H1 (cell line): Measurements from ENCODE around the gene BABAM1. TPM values are rescaled to one million over a fixed set of nuclear protein-coding genes. Genes with fewer than 3 reads are reported as not detected.

Experiments used
- CTCF ChIA-PET: fragments of 300-600 bp; sonication (Branson Sonifier 250); formaldehyde crosslinking; loops from one replicate; lab custom pipeline; 2021; ENCODE audit not compliant: partially characterized antibody; lab: Charles Lee
- POLR2A ChIA-PET: fragments of 300-600 bp; sonication (Branson Sonifier 250); formaldehyde crosslinking; loops from one replicate; lab custom pipeline; 2021; ENCODE audit warnings: inconsistent platforms; ENCODE audit not compliant: partially characterized antibody; lab: Charles Lee
- DNase-seq, 2 experiments: peaks; one replicate each; pipeline versions ENCODE4 v3.0.0 to v3.0.0-alpha.2; 2010 to 2022; ENCODE audit warnings: low spot score in 2 of 2, low read depth in 1 of 2, mixed read lengths in 1 of 2
- FAIRE-seq: peaks from 2 replicates; lab custom pipeline; 2011; peaks lifted over from hg19 to GRCh38; lab: Jason Lieb, UNC
- H2AFZ ChIP-seq: 2 replicates; pipeline ENCODE4 v1.8.1; 2012; ENCODE audit warnings: low read length, inconsistent platforms
- H2AK5ac ChIP-seq: 2 replicates; pipeline ENCODE4 v1.6.1; 2013; ENCODE audit warnings: low read depth, low read length
- H2BK120ac ChIP-seq: replicated peaks from 2 replicates; pipeline ENCODE3; 2013; ENCODE audit warnings: low read depth, low read length, inconsistent platforms
- H2BK12ac ChIP-seq: 2 replicates; pipeline ENCODE4 v1.6.1; 2013; ENCODE audit warnings: low read depth, low read length
- H2BK15ac ChIP-seq: 2 replicates; pipeline ENCODE4 v1.6.1; 2013; ENCODE audit warnings: low read length
- H2BK20ac ChIP-seq: 2 replicates; pipeline ENCODE4 v1.6.1; 2013; ENCODE audit warnings: low read length
- H2BK5ac ChIP-seq: 2 replicates; pipeline ENCODE4 v1.6.1; 2013; ENCODE audit warnings: low read depth, low read length
- H3K14ac ChIP-seq: 2 replicates; pipeline ENCODE4 v1.6.1; 2013; ENCODE audit warnings: inconsistent platforms; ENCODE audit not compliant: insufficient read length
- H3K18ac ChIP-seq: 2 replicates; pipeline ENCODE4 v1.6.1; 2013; ENCODE audit warnings: low read length; ENCODE audit errors: extremely low read depth
- H3K23ac ChIP-seq: 2 replicates; pipeline ENCODE4 v1.6.1; 2013; ENCODE audit warnings: inconsistent platforms; ENCODE audit not compliant: insufficient read length
- H3K23me2 ChIP-seq: 2 replicates; pipeline ENCODE4 v1.6.1; 2013; ENCODE audit warnings: low read depth, low read length
- H3K27ac ChIP-seq: 2 replicates; pipeline ENCODE4 v1.6.1; 2011; ENCODE audit warnings: low read depth, low read length, inconsistent platforms
- H3K27me3 ChIP-seq, 4 experiments: replicated peaks in 1 of 4; 1 replicate in 1 of 4; 2 replicates in 3 of 4; pipeline versions ENCODE4 v1.6.1 to v1.8.1; 2011 to 2013; ENCODE audit warnings: low read length in 3 of 4, mild to moderate bottlenecking in 3 of 4, inconsistent platforms in 2 of 4, mixed read lengths in 2 of 4, moderate library complexity in 1 of 4; ENCODE audit not compliant: control insufficient read depth in 3 of 4, insufficient read depth in 3 of 4; ENCODE audit errors: extremely low read depth in 1 of 4
- H3K36me3 ChIP-seq, 4 experiments: 2 replicates each; pipeline versions ENCODE4 v1.6.1 to v1.8.1; 2011 to 2013; ENCODE audit warnings: mild to moderate bottlenecking in 4 of 4, low read length in 3 of 4, moderate library complexity in 2 of 4, control low read depth in 1 of 4, inconsistent platforms in 1 of 4; ENCODE audit not compliant: insufficient read depth in 4 of 4, control insufficient read depth in 2 of 4
- H3K4ac ChIP-seq: replicated peaks from 2 replicates; pipeline ENCODE3; 2013; ENCODE audit warnings: low read length, low read depth, mixed read lengths, inconsistent platforms; ENCODE audit not compliant: insufficient read length
- H3K4me1 ChIP-seq, 4 experiments: replicated peaks in 1 of 4; 1 replicate in 1 of 4; 2 replicates in 3 of 4; pipeline versions ENCODE4 v1.6.1 to v1.8.1; 2011 to 2013; ENCODE audit warnings: low read length in 3 of 4, inconsistent platforms in 2 of 4, mixed read lengths in 1 of 4; ENCODE audit not compliant: insufficient read depth in 4 of 4, control insufficient read depth in 3 of 4
- H3K4me2 ChIP-seq, 2 experiments: 2 replicates each; pipeline versions ENCODE4 v1.6.1 to v1.8.1; 2011 to 2013; ENCODE audit warnings: low read depth in 2 of 2, low read length in 2 of 2, control low read depth in 1 of 2, inconsistent platforms in 1 of 2, mild to moderate bottlenecking in 1 of 2; ENCODE audit not compliant: insufficient read depth in 1 of 2
- H3K4me3 ChIP-seq, 4 experiments: fragments of 200-600, 300-600 bp in 1 of 4; sonication (generic), shearing (Covaris generic), sonication (Bioruptor Twin) in 1 of 4; 2 replicates each; pipeline versions ENCODE4 v1.5.1 to v1.8.1; 2011 to 2016; ENCODE audit warnings: low read length in 4 of 4, low read depth in 3 of 4, control low read depth in 2 of 4, inconsistent platforms in 2 of 4, mild to moderate bottlenecking in 2 of 4, mixed read lengths in 1 of 4, moderate library complexity in 1 of 4; ENCODE audit not compliant: insufficient read depth in 2 of 4; ENCODE audit errors: extremely low read depth in 1 of 4
- H3K56ac ChIP-seq: replicated peaks from 2 replicates; pipeline ENCODE3; 2013; ENCODE audit warnings: low read depth, mild to moderate bottlenecking, mixed read lengths, low read length, inconsistent platforms; ENCODE audit not compliant: insufficient read length
- H3K79me1 ChIP-seq: 2 replicates; pipeline ENCODE4 v1.6.1; 2013; ENCODE audit warnings: low read depth, low read length, control low read depth
- H3K79me2 ChIP-seq, 2 experiments: 2 replicates each; pipeline versions ENCODE4 v1.6.1 to v1.8.1; 2012 to 2013; ENCODE audit warnings: low read length in 2 of 2, mild to moderate bottlenecking in 2 of 2, inconsistent platforms in 1 of 2; ENCODE audit not compliant: insufficient read depth in 2 of 2, control insufficient read depth in 1 of 2
- H3K9ac ChIP-seq, 4 experiments: replicated peaks in 1 of 4; 1 replicate in 1 of 4; 2 replicates in 3 of 4; pipeline versions ENCODE4 v1.6.1 to v1.8.1; 2011 to 2013; ENCODE audit warnings: low read depth in 3 of 4, low read length in 3 of 4, control low read depth in 2 of 4, mild to moderate bottlenecking in 2 of 4, moderate library complexity in 2 of 4, inconsistent platforms in 1 of 4; ENCODE audit errors: extremely low read depth in 1 of 4
- H3K9me3 ChIP-seq, 2 experiments: 2 replicates each; pipeline versions ENCODE4 v1.6.1 to v1.8.1; 2012 to 2013; ENCODE audit warnings: mild to moderate bottlenecking in 2 of 2, moderate library complexity in 2 of 2, control low read depth in 1 of 2, inconsistent platforms in 1 of 2, low read depth in 1 of 2, low read length in 1 of 2, mixed read lengths in 1 of 2; ENCODE audit not compliant: insufficient read depth in 2 of 2
- H4K20me1 ChIP-seq, 2 experiments: replicated peaks in 1 of 2; 2 replicates each; pipeline versions ENCODE3 to v1.8.1; 2011 to 2013; ENCODE audit warnings: inconsistent platforms in 2 of 2, low read length in 2 of 2, mild to moderate bottlenecking in 1 of 2; ENCODE audit not compliant: insufficient read depth in 2 of 2, control insufficient read depth in 1 of 2
- H4K5ac ChIP-seq: 2 replicates; pipeline ENCODE4 v1.6.1; 2013; ENCODE audit warnings: low read length, low read depth, mixed read lengths, inconsistent platforms; ENCODE audit not compliant: insufficient read length
- H4K8ac ChIP-seq: 2 replicates; pipeline ENCODE4 v1.8.0; 2013; ENCODE audit warnings: mild to moderate bottlenecking, moderate library complexity, low read length, inconsistent platforms; ENCODE audit not compliant: insufficient read depth; ENCODE audit errors: extremely low read depth
- H4K91ac ChIP-seq: replicated peaks from 2 replicates; pipeline ENCODE3; 2013; ENCODE audit warnings: low read length, mixed read lengths, inconsistent platforms; ENCODE audit not compliant: insufficient read length
- BRCA1 ChIP-seq: IDR thresholded peaks from 2 replicates; pipeline ENCODE4 v1.6.1; 2012; ENCODE audit warnings: low read depth, low read length, improper control_type of control experiment
- CHD2 ChIP-seq: IDR thresholded peaks from 2 replicates; pipeline ENCODE4 v1.6.1; 2012; ENCODE audit warnings: low read length, improper control_type of control experiment
- CTBP2 ChIP-seq: IDR thresholded peaks from 2 replicates; pipeline ENCODE4 v1.7.0; 2011; ENCODE audit warnings: borderline replicate concordance, mild to moderate bottlenecking, moderate library complexity, mixed read lengths, low read length; ENCODE audit not compliant: insufficient read depth, insufficient read length
- EZH2 ChIP-seq: fragments of 200-600 bp; sonication (generic); IDR thresholded peaks from 2 replicates; pipeline ENCODE4 v1.7.1; 2012; ENCODE audit warnings: low read depth, mild to moderate bottlenecking, moderate library complexity, low read length, inconsistent platforms; ENCODE audit not compliant: severe bottlenecking
- JUN ChIP-seq: IDR thresholded peaks from 2 replicates; pipeline ENCODE4 v1.6.1; 2011; ENCODE audit warnings: low read depth, mild to moderate bottlenecking, improper control_type of control experiment, low read length
- NRF1 ChIP-seq: IDR thresholded peaks from 2 replicates; pipeline ENCODE4 v1.6.1; 2011; ENCODE audit warnings: mild to moderate bottlenecking, low read depth, low read length, improper control_type of control experiment
- PHF8 ChIP-seq: fragments of 200-600 bp; sonication (generic); conservative IDR thresholded peaks from 2 replicates; pipeline ENCODE4 v1.7.1; 2012; ENCODE audit warnings: low read depth, mild to moderate bottlenecking, inconsistent platforms, low read length, moderate library complexity
- POLR2AphosphoS5 ChIP-seq: IDR thresholded peaks from 2 replicates; pipeline ENCODE4 v1.6.1; 2011; ENCODE audit warnings: low read depth, low read length
- RBBP5 ChIP-seq: IDR thresholded peaks from 2 replicates; pipeline ENCODE4 v1.7.1; 2012; ENCODE audit warnings: low read depth, mild to moderate bottlenecking, inconsistent platforms, low read length, moderate library complexity, borderline replicate concordance
- SIN3A ChIP-seq, 2 experiments: IDR thresholded peaks in 1 of 2; conservative IDR thresholded peaks in 1 of 2; 2 replicates each; pipeline ENCODE4 v1.6.1; 2011 to 2012; ENCODE audit warnings: low read length in 2 of 2, improper control_type of control experiment in 1 of 2, low read depth in 1 of 2, mild to moderate bottlenecking in 1 of 2
- YY1 ChIP-seq: IDR thresholded peaks from 2 replicates; pipeline ENCODE4 v1.6.1; 2011; ENCODE audit warnings: low read depth, mild to moderate bottlenecking, low read length
- ZNF274 ChIP-seq: IDR thresholded peaks from 2 replicates; pipeline ENCODE4 v1.7.0; 2012; ENCODE audit warnings: low read length, borderline replicate concordance; ENCODE audit errors: extremely low read depth
- WGBS, 2 experiments: shearing (Covaris generic) in 1 of 2; methylation state at CpG; one replicate each; pipeline versions ENCODE4 v1.1.6 to v1.1.7; 2013 to 2015; ENCODE audit warnings: low lambda C conversion rate in 2 of 2, mixed read lengths in 2 of 2, inconsistent platforms in 1 of 2, low coverage in 1 of 2, missing lambda C conversion rate in 1 of 2; ENCODE audit not compliant: insufficient replicate concordance in 2 of 2, insufficient coverage in 1 of 2, insufficient read length in 1 of 2; ENCODE audit errors: extremely low coverage in 1 of 2, missing lambda C conversion rate in 1 of 2; 5-methylcytosine and 5-hydroxymethylcytosine counted together
- polyA plus RNA-seq, 7 experiments: library from polyadenylated mRNA; depleted of rRNA in 3 of 7; stranded (reverse) in 5 of 7; unstranded in 2 of 7; fragments of >200 nt in 5 of 7; fragments of 200-250 nt in 2 of 7; gene quantifications; 1 replicate in 5 of 7; 2 replicates in 1 of 7; 4 replicates in 1 of 7; pipeline versions ENCODE4 v1.2.1 to v1.2.3, GENCODE V29; 2011 to 2013; ENCODE audit warnings: missing spikeins in 2 of 7, mixed read lengths in 2 of 7
- total RNA-seq: library from RNA; stranded (reverse); fragmentation: NEBNext Ultra II Directional; extraction: Animal tissue kit (Norgen Biotek cat#: 25700); gene quantifications from 2 replicates; pipeline ENCODE4 v1.2.1, GENCODE V29; 2021
- TF ChIP-seq, protein P1 (sequence below): IDR thresholded peaks from 2 replicates; pipeline ENCODE4 v1.6.1; 2011; ENCODE audit warnings: low read depth, mild to moderate bottlenecking, low read length; ENCODE audit not compliant: insufficient read depth

Gene BABAM1
- total and polyA plus RNA-seq, 2 of the 8 experiments (the other 6 are each of a cell fraction or from before 2014, with no cell fraction given): 127 to 133 TPM

DNA sequence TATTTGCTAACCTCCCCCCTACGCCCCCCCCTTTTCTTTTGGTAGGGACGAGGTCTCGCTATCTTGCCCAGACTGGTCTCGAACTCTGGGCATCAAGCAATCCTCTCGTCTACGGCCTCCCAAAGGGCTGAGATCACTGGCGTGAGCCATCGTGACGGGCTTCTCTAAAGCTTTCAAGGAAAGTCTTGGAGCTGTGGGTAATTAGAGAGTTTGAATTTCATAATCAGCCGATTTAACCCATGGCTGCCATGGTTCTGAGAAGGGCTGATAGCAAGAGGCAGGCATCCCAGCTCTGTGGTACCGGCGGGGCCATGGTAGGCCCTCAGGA lies 36.7 kb downstream of the BABAM1 start:
- Histone ChIP-seq H2BK15ac (peak overlapping the region; percentile 81; the same call in 1 of the 2 replicates), H3K79me2 (peaks cover 0 to 4% of the 10 kb centered on the region in 2 experiments; a peak in 1 of 4 replicates), H3K27me3 (no peaks in the 10 kb centered on the region), H4K20me1 (peaks cover 1 to 8% of the 10 kb centered on the region in 2 experiments), H3K23ac (no peak overlapping the region), H3K14ac (no peak overlapping the region), H4K5ac (no peak overlapping the region), H2AK5ac (0 out of 2 replicates have a peak overlapping the region, but pooled peaks have one; percentile 53), H3K9me3 (no peaks in the 10 kb centered on the region), H3K4ac (no peak overlapping the region), H3K27ac (no peak overlapping the region), H3K79me1 (peaks cover 4% of the 10 kb centered on the region), H2BK120ac (no peak overlapping the region), H2BK5ac (no peak overlapping the region), H2BK12ac (no peak overlapping the region), H3K56ac (no peak overlapping the region), H3K36me3 (peaks cover 0 to 9% (median 0%) of the 10 kb centered on the region in 4 experiments; a peak in 2 of 8 replicates), H3K23me2 (peaks cover 7% of the 10 kb centered on the region), H3K4me1 (peaks cover 12 to 21% (median 14%) of the 10 kb centered on the region in 4 experiments), H2AFZ (no peak overlapping the region), H3K4me3 (peak overlapping the region in 1 of 4 experiments; percentile 47; a peak in 2 of 8 replicates), H3K9ac (no peak overlapping the region), H3K4me2 (peak overlapping the region; percentile 57 to 82), H4K8ac (no peak overlapping the region), H2BK20ac (no peak overlapping the region), H3K18ac (peak overlapping the region; percentile 91), H4K91ac (no peak overlapping the region)
- ChIA-PET POLR2A (interaction anchor here (1.1 to 18.5 kb wide), 5 partner anchors 13 to 89 kb away, joined by 3 to 329 read pairs (median 5); partner anchors contain the start of genes ANO8, BABAM1 and USE1), CTCF (interaction anchor here (0.6 to 3.0 kb wide), 10 partner anchors 12 to 775 kb away, joined by 3 to 29 read pairs (median 3); no protein-coding TSS in a partner anchor)
- WGBS, 2 experiments: 78% methylated on average over 8 of the region's 12 CpGs; no CpG with 5 or more reads in 1 of the 2 experiments
- no peak for FAIRE-seq
- no peak for DNase-seq
- TF ChIP-seq ZNF274: no peak
- no peak for TF ChIP-seq YY1
- no peak for TF ChIP-seq CTBP2
- TF ChIP-seq NRF1: no peak
- no peak for TF ChIP-seq CHD2
- no peak for TF ChIP-seq POLR2AphosphoS5
- no peak for TF ChIP-seq JUN
- TF ChIP-seq EZH2: no peak
- TF ChIP-seq, protein P1, sequence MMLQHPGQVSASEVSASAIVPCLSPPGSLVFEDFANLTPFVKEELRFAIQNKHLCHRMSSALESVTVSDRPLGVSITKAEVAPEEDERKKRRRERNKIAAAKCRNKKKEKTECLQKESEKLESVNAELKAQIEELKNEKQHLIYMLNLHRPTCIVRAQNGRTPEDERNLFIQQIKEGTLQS: no peak
- no peak for TF ChIP-seq PHF8
- TF ChIP-seq SIN3A (conservative IDR thresholded peaks at IDR 0.05 in 1 of 2, IDR thresholded peaks at IDR 0.05 in 1 of 2; ENCODE audit: low read depth in 1 of 2, low read length in 2 of 2): no peak
- no peak for TF ChIP-seq RBBP5
- TF ChIP-seq BRCA1: no peak
